Activated naive CD4-positive, alpha-beta T cell treated with anti-CD3 and anti-CD28 coated beads, Interleukin-2, amount 50 U/mL, for 24 hours (primary cell): Measurements from ENCODE around the gene KRTAP4-6.
"Not testable (repeated sequence)": the region's sequence is repeated elsewhere in the genome, so short reads cannot be mapped to it uniquely, and the experiment has no call there.

Source experiments
- H3K27ac Mint-ChIP-seq: one replicate; pipeline ENCODE4 v1.8.0; 2021; ENCODE audit warnings: mild to moderate bottlenecking, mixed read lengths
- H3K27me3 Mint-ChIP-seq: one replicate; pipeline ENCODE4 v1.8.0; 2021; ENCODE audit warnings: mixed read lengths
- H3K36me3 Mint-ChIP-seq: one replicate; pipeline ENCODE4 v1.8.0; 2021; ENCODE audit warnings: mixed read lengths
- H3K4me1 Mint-ChIP-seq: one replicate; pipeline ENCODE4 v1.8.0; 2021; ENCODE audit warnings: mixed read lengths
- H3K4me3 Mint-ChIP-seq: one replicate; pipeline ENCODE4 v1.8.0; 2021; ENCODE audit warnings: mild to moderate bottlenecking, mixed read lengths
- H3K9me3 Mint-ChIP-seq: one replicate; pipeline ENCODE4 v1.8.0; 2021; ENCODE audit warnings: mixed read lengths

Gene KRTAP4-6

GRCh38 chr17:41099682-41100480 lies 40.5 kb downstream of the KRTAP4-6 start:
- H3K27me3 Mint-ChIP-seq, H3K4me3 Mint-ChIP-seq, H3K36me3 Mint-ChIP-seq, H3K27ac Mint-ChIP-seq, H3K9me3 Mint-ChIP-seq: not testable (repeated sequence)
- H3K4me1 Mint-ChIP-seq = peaks cover 13% of the 10 kb centered on the region

DNA sequence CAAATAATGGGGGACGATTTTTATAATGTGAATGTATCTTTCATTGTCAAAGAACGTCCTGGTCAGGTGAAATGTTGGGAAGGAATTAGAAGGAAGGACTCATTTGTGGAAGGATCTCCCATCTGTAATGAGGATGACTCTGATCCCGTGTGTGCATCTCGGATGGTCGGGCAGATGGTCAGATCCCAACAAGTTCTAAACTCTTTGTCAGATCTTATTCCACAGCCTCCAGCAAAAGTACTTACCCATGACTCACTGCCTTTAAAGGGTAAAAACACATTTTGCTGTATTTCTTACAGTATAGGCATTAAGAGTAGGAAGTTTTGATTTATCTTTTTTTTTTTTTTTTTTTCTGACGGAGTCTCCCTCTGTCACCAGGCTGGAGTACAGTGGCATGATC lies 41.9 kb downstream of the KRTAP4-6 start:
- no peaks in the 10 kb centered on the region for H3K36me3 Mint-ChIP-seq
- H3K4me1 Mint-ChIP-seq = peaks cover 13% of the 10 kb centered on the region
- H3K27ac Mint-ChIP-seq = no peak overlapping the region
- H3K9me3 Mint-ChIP-seq = no peaks in the 10 kb centered on the region
- no peak overlapping the region for H3K4me3 Mint-ChIP-seq
- peaks cover 6% of the 10 kb centered on the region for H3K27me3 Mint-ChIP-seq

DNA sequence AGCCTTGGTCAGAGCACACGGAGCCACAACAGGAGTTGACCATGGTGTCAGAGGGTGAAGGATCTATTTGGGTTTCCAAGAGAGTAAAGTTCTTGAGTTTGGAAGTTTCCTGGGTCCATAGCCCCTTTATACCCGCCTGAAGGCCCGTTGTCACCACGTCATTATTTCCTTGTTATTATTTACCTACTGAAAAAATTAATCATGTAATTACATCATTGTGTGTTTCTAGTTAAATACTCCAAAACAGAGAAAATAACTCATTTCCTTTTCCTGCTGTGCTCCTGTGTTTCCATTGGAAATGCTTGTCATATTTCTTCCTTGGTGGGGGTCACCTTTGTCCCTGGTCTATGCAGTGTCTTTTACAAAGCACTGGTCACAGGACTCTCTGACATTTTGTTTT lies 42.3 kb downstream of the KRTAP4-6 start, which contains the start of gene KRTAP4-8:
Gene KRTAP4-8 (minus strand): TSS at position 101 of the 400 bp plus-strand sequence. CDS start 58 bp downstream, at position 43.
- Mint-ChIP-seq H3K27me3 (peaks cover 6% of the 10 kb centered on the region), H3K4me1 (peaks cover 13% of the 10 kb centered on the region), H3K4me3 (no peak within 1 kb of the TSS), H3K9me3 (no peaks in the 10 kb centered on the region), H3K36me3 (peaks cover under 1% of the 10 kb centered on the region), H3K27ac (no peak within 1 kb of the TSS)

DNA sequence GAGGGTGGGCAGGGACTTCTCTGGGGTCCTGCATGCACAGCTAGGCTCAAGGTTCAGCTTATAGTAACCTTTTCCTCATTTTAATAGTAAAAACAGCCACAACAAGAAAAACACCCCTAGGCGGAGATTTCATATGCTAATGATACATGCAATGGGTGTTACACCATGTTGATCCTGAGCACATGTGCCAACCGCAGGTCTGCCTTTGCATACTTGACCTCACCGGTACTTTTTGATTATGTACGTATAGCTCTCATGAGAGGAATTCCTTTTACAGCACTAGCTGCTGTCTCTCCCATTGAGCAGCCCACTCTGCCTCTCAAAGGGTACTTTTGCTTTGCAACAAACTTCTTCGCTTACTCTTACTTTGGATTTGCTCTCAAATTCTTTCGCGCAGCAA lies 44.3 kb downstream of the KRTAP4-6 start:
- peaks cover 13% of the 10 kb centered on the region for H3K4me1 Mint-ChIP-seq
- no peak overlapping the region for H3K27ac Mint-ChIP-seq
- H3K27me3 Mint-ChIP-seq = peaks cover 6% of the 10 kb centered on the region
- no peak overlapping the region for H3K4me3 Mint-ChIP-seq
- H3K36me3 Mint-ChIP-seq = peaks cover 2% of the 10 kb centered on the region
- H3K9me3 Mint-ChIP-seq = no peaks in the 10 kb centered on the region
